MM.1S (cell line): ENCODE data around the gene SPATS2.

Experiments
- CTCF ChIP-seq: fragments of 300-600 bp; sonication (generic); IDR thresholded peaks from 2 replicates; pipeline ENCODE4 v1.5.1; 2016; ENCODE audit warnings: antibody characterized with exemption, low read length, mixed read lengths
- EZH2 ChIP-seq: fragments of 300-600 bp; sonication (generic); optimal IDR thresholded peaks from 2 replicates; pipeline ENCODE3; 2017; ENCODE audit warnings: low read depth, mild to moderate bottlenecking, antibody characterized with exemption, low read length, mixed read lengths

DNA sequence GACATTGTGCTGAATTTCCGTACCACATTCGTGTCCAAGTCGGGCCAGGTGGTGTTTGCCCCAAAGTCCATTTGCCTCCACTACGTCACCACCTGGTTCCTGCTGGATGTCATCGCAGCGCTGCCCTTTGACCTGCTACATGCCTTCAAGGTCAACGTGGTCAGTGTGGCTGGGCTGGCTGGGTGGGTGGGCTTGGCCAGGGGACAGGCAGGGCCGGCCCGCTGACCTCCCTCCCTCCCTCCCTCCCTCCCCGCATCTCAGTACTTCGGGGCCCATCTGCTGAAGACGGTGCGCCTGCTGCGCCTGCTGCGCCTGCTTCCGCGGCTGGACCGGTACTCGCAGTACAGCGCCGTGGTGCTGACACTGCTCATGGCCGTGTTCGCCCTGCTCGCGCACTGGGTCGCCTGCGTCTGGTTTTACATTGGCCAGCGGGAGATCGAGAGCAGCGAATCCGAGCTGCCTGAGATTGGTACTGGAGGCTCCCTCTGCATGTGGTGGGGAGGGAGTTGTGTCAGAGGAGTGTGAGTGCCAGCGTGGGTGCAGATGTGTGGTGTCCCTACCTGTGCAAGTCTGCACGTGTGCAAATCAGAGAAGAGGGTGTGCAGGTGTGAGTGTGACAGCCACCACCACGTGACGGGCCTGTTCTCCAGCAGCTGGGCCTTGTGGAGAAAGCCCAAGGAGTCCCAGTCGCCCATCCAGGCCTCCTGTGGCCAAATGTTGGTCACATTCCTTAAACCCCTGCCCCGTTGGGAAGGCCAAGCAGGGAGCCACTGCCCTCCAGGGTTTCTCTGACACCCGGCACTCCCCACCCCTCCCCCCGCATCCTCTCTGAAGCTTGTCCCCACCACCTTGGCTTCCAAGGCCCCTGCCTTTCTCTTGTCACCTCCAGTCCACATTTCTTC is 176.9 kb downstream of the SPATS2 start:
- no peak for TF ChIP-seq CTCF
- no peak for TF ChIP-seq EZH2
